NT2/D1 (cell line): Measurements from ENCODE around the gene CRYBG2.
A peak's percentile ranks its signal among the peaks of the same experiment; 100 is the strongest.

Source experiments
- DNase-seq: peaks from one replicate; pipeline ENCODE4 v3.0.0-alpha.2; 2011; ENCODE audit warnings: low read depth, low spot score
- H3K27me3 ChIP-seq: 2 replicates; pipeline ENCODE4 v1.6.0; 2011; ENCODE audit warnings: mild to moderate bottlenecking; ENCODE audit not compliant: insufficient read length, insufficient read depth
- H3K36me3 ChIP-seq: 2 replicates; pipeline ENCODE4 v1.6.1; 2011; ENCODE audit warnings: mild to moderate bottlenecking, low read length, mixed read lengths; ENCODE audit not compliant: insufficient read depth, insufficient read length
- H3K4me1 ChIP-seq: 2 replicates; pipeline ENCODE4 v1.5.1; 2011; ENCODE audit not compliant: insufficient read depth, insufficient read length
- H3K4me3 ChIP-seq: 2 replicates; pipeline ENCODE4 v1.5.1; 2011; ENCODE audit warnings: low read depth; ENCODE audit not compliant: insufficient read length
- H3K9ac ChIP-seq: 2 replicates; pipeline ENCODE4 v1.6.0; 2011; ENCODE audit warnings: low read depth; ENCODE audit not compliant: insufficient read length
- H3K9me3 ChIP-seq: 2 replicates; pipeline ENCODE4 v1.5.1; 2011; ENCODE audit warnings: mild to moderate bottlenecking, low read length; ENCODE audit not compliant: insufficient read depth
- SUZ12 ChIP-seq: IDR thresholded peaks from 2 replicates; pipeline ENCODE4 v1.6.1; 2011; ENCODE audit not compliant: insufficient read length, insufficient read depth; ENCODE audit errors: extremely low read depth
- YY1 ChIP-seq: IDR thresholded peaks from 2 replicates; pipeline ENCODE4 v1.6.1; 2011; ENCODE audit not compliant: insufficient read length, insufficient read depth
- ZNF274 ChIP-seq: IDR thresholded peaks from 2 replicates; pipeline ENCODE4 v1.6.1; 2011; ENCODE audit warnings: mild to moderate bottlenecking, low read depth, low read length

Gene CRYBG2

DNA sequence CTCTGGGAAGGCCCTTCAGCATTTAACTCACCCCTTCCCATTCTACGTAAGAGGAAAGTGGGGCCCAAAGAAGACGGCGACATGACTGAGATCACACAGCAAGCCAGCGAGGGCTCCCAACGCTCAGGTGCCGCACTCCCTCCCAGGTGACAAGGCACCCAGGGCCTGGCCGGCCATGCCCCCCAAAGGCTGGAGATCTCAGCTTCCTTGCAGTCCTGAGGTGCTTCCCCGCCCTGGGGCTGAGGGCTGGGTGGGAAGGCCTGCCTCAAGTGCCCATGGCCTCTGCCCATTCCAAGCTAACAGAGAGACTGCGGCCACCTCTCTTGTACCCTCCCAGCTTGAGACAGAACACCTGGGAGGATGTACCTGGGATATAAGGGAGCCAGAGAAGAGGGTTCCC, 1.0 kb upstream of the CRYBG2 start:
- TF ChIP-seq YY1 (no peak), SUZ12 (no peak), ZNF274 (no peak)
- Histone ChIP-seq H3K4me3 (no peak overlapping the region), H3K4me1 (peaks cover 48% of the 10 kb centered on the region), H3K9me3 (no peaks in the 10 kb centered on the region), H3K9ac (no peak overlapping the region), H3K36me3 (no peaks in the 10 kb centered on the region), H3K27me3 (peaks cover 14% of the 10 kb centered on the region)
- no peak for DNase-seq

GRCh38 chr1:26353210-26353859, 595 bp downstream of the CRYBG2 start:
- H3K27me3 ChIP-seq = no peaks in the 10 kb centered on the region
- no peak for DNase-seq
- TF ChIP-seq SUZ12 (no peak), ZNF274 (no peak), YY1 (no peak)
- peak overlapping the region; percentile 12 for H3K9ac ChIP-seq
- H3K36me3 ChIP-seq = no peaks in the 10 kb centered on the region
- no peak overlapping the region for H3K4me3 ChIP-seq
- H3K4me1 ChIP-seq = peaks cover 49% of the 10 kb centered on the region
- no peaks in the 10 kb centered on the region for H3K9me3 ChIP-seq

GRCh38 chr1:26352338-26352679, 1.6 kb downstream of the CRYBG2 start:
- TF ChIP-seq ZNF274 (no peak), SUZ12 (no peak), YY1 (no peak)
- H3K27me3 ChIP-seq = no peaks in the 10 kb centered on the region
- no peak overlapping the region for H3K4me3 ChIP-seq
- peak overlapping the region; percentile 14 for H3K9ac ChIP-seq
- no peaks in the 10 kb centered on the region for H3K36me3 ChIP-seq
- DNase-seq = no peak
- no peaks in the 10 kb centered on the region for H3K9me3 ChIP-seq
- peaks cover 47% of the 10 kb centered on the region for H3K4me1 ChIP-seq

- H3K9ac ChIP-seq = peak overlapping the region; percentile 14
- no peaks in the 10 kb centered on the region for H3K9me3 ChIP-seq
- peaks cover 43% of the 10 kb centered on the region for H3K4me1 ChIP-seq
- H3K4me3 ChIP-seq = no peak overlapping the region
- no peaks in the 10 kb centered on the region for H3K27me3 ChIP-seq
- DNase-seq = no peak
- H3K36me3 ChIP-seq = no peaks in the 10 kb centered on the region
- no peak for TF ChIP-seq YY1
Observed at GRCh38 chr1:26351590-26352337, 2.2 kb downstream of the CRYBG2 start.

- no peaks in the 10 kb centered on the region for H3K27me3 ChIP-seq
- no peak overlapping the region for H3K4me3 ChIP-seq
- no peaks in the 10 kb centered on the region for H3K36me3 ChIP-seq
- no peak for TF ChIP-seq YY1
- TF ChIP-seq ZNF274 = no peak
- TF ChIP-seq SUZ12 = no peak
- no peak for DNase-seq
- no peaks in the 10 kb centered on the region for H3K9me3 ChIP-seq
- H3K4me1 ChIP-seq = peaks cover 38% of the 10 kb centered on the region
- peak overlapping the region; percentile 42 for H3K9ac ChIP-seq
Observed at GRCh38 chr1:26350701-26351589, 3.0 kb downstream of the CRYBG2 start.

DNA sequence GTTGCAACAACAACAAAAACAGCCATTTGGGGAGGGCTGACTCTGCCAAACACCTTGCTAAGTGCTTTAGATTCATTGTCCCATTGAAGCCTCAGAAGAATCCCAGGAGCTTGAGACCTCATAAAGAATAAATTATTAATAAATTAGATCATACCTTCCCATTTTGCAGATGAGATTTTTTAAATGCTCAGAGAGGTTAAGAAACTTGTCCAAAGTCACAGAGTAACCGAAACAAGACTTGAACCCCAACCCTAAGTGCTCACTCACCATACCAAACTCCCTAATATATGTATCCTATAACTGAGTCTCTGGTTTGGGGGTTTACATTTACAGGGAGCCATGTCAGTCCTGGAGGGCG, 3.6 kb downstream of the CRYBG2 start:
- H3K4me3 ChIP-seq = no peak overlapping the region
- H3K4me1 ChIP-seq = peaks cover 43% of the 10 kb centered on the region
- H3K36me3 ChIP-seq = no peaks in the 10 kb centered on the region
- H3K9me3 ChIP-seq = no peaks in the 10 kb centered on the region
- no peaks in the 10 kb centered on the region for H3K27me3 ChIP-seq
- peak overlapping the region; percentile 42 for H3K9ac ChIP-seq
- DNase-seq = no peak
- no peak for TF ChIP-seq ZNF274
- TF ChIP-seq SUZ12 = no peak
- TF ChIP-seq YY1 = no peak

- no peak for TF ChIP-seq YY1
- no peak for DNase-seq
- Histone ChIP-seq H3K9me3 (no peaks in the 10 kb centered on the region), H3K27me3 (no peaks in the 10 kb centered on the region), H3K36me3 (no peaks in the 10 kb centered on the region), H3K9ac (peak overlapping the region; percentile 0), H3K4me1 (peaks cover 43% of the 10 kb centered on the region), H3K4me3 (no peak overlapping the region)
Observed at GRCh38 chr1:26349877-26350244, 4.1 kb downstream of the CRYBG2 start.
